Mesendoderm (in vitro differentiated cells): ENCODE data around the gene SDCCAG8.
"Not testable (repeated sequence)": the region's sequence is repeated elsewhere in the genome, so short reads cannot be mapped to it uniquely, and the experiment has no call there.

Experiments
- DNase-seq: peaks from one replicate; pipeline ENCODE4 v3.0.0; 2013
- H2AK5ac ChIP-seq: 2 replicates; pipeline ENCODE4 v1.6.1; 2013; ENCODE audit warnings: low read length, inconsistent platforms
- H2BK120ac ChIP-seq: 2 replicates; pipeline ENCODE4 v1.6.1; 2013; ENCODE audit warnings: low read depth, mild to moderate bottlenecking, low read length, moderate library complexity, mixed read lengths
- H2BK15ac ChIP-seq: replicated peaks from 2 replicates; pipeline ENCODE4 v1.6.1; 2013; ENCODE audit warnings: low read depth, mild to moderate bottlenecking, moderate library complexity
- H2BK5ac ChIP-seq: 2 replicates; pipeline ENCODE4 v1.6.1; 2013; ENCODE audit warnings: low read length, inconsistent platforms
- H3K18ac ChIP-seq: 2 replicates; pipeline ENCODE4 v1.6.1; 2013; ENCODE audit warnings: mild to moderate bottlenecking, low read length, mixed read lengths
- H3K23ac ChIP-seq: one replicate; pipeline ENCODE4 v1.6.1; 2013; ENCODE audit warnings: low read length
- H3K27ac ChIP-seq: 2 replicates; pipeline ENCODE4 v1.5.1; 2013; ENCODE audit warnings: low read depth, mild to moderate bottlenecking, inconsistent platforms, low read length, moderate library complexity
- H3K27me3 ChIP-seq: 2 replicates; pipeline ENCODE4 v1.6.1; 2013; ENCODE audit warnings: low read length, control low read depth, mild to moderate bottlenecking, inconsistent platforms; ENCODE audit not compliant: insufficient read depth, poor library complexity
- H3K36me3 ChIP-seq: 2 replicates; pipeline ENCODE4 v1.6.1; 2013; ENCODE audit warnings: low read length, inconsistent platforms; ENCODE audit not compliant: control insufficient read depth, insufficient read depth
- H3K4ac ChIP-seq: one replicate; pipeline ENCODE4 v1.6.1; 2013; ENCODE audit warnings: low read depth, mild to moderate bottlenecking, low read length, moderate library complexity
- H3K4me1 ChIP-seq: 2 replicates; pipeline ENCODE4 v1.6.1; 2013; ENCODE audit warnings: low read depth, low read length, inconsistent platforms; ENCODE audit not compliant: control insufficient read depth
- H3K4me2 ChIP-seq: 2 replicates; pipeline ENCODE4 v1.6.1; 2013; ENCODE audit warnings: low read length
- H3K4me3 ChIP-seq: 2 replicates; pipeline ENCODE4 v1.5.1; 2013; ENCODE audit warnings: mild to moderate bottlenecking, low read length
- H3K56ac ChIP-seq: one replicate; pipeline ENCODE4 v1.6.1; 2013; ENCODE audit warnings: low read length
- H3K79me1 ChIP-seq: 2 replicates; pipeline ENCODE4 v1.6.1; 2013; ENCODE audit warnings: low read length, inconsistent platforms
- H3K79me2 ChIP-seq: 2 replicates; pipeline ENCODE4 v1.6.1; 2013; ENCODE audit warnings: mild to moderate bottlenecking, low read length; ENCODE audit not compliant: control insufficient read depth, insufficient read depth
- H3K9ac ChIP-seq: 2 replicates; pipeline ENCODE4 v1.6.1; 2013; ENCODE audit warnings: low read length, inconsistent platforms
- H4K5ac ChIP-seq: one replicate; pipeline ENCODE4 v1.6.1; 2013; ENCODE audit warnings: low read length
- H4K8ac ChIP-seq: one replicate; pipeline ENCODE4 v1.6.1; 2013; ENCODE audit warnings: low read depth, mild to moderate bottlenecking, control low read depth, low read length, moderate library complexity
- WGBS: extraction: QIAGEN DNeasy Blood & Tissue Kit; methylation state at CpG from one replicate; pipeline ENCODE4 v1.1.7; 2013; ENCODE audit warnings: low lambda C conversion rate, missing lambda C conversion rate; ENCODE audit not compliant: insufficient coverage; ENCODE audit errors: extremely low coverage; 5-methylcytosine and 5-hydroxymethylcytosine counted together

The SDCCAG8 gene

DNA sequence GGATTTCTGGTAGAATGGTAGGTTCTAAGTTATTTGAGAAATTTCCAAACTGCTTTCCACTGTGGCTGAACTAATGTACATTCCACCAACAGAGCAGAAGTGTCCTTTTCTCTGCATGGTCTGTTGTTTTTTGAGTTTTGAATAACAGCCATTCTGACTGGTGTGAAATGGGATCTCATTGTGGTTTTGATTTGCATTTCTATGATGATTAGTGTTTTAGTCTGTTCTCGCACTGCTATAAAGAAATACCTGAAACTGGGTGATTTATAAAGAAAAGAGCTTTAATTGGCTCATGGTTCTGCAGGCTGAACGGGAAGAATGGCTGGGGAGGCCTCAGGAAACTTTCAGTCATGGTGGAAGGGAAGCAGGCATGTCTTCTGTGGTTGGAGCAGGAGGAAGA, 80.3 kb downstream of the SDCCAG8 start:
- no CpG with 5 or more reads among the region's 2 CpGs for WGBS
- H4K5ac ChIP-seq, result no peak overlapping the region
- no peak overlapping the region for H3K56ac ChIP-seq
- H3K27ac ChIP-seq, result no peak overlapping the region
- H2AK5ac ChIP-seq, result no peak overlapping the region
- no peak overlapping the region for H4K8ac ChIP-seq
- H3K18ac ChIP-seq, result no peak overlapping the region
- no peak overlapping the region for H2BK5ac ChIP-seq
- no peaks in the 10 kb centered on the region for H3K4me1 ChIP-seq
- no peak overlapping the region for H3K23ac ChIP-seq
- H3K9ac ChIP-seq, result no peak overlapping the region
- no peak overlapping the region for H3K4me3 ChIP-seq
- H3K79me1 ChIP-seq, result no peaks in the 10 kb centered on the region
- H3K36me3 ChIP-seq, result no peaks in the 10 kb centered on the region
- H2BK120ac ChIP-seq, result no peak overlapping the region
- no peak overlapping the region for H3K4ac ChIP-seq
- DNase-seq, result no peak
- no peak overlapping the region for H2BK15ac ChIP-seq
- no peaks in the 10 kb centered on the region for H3K27me3 ChIP-seq
- no peaks in the 10 kb centered on the region for H3K79me2 ChIP-seq
- no peak overlapping the region for H3K4me2 ChIP-seq

DNA sequence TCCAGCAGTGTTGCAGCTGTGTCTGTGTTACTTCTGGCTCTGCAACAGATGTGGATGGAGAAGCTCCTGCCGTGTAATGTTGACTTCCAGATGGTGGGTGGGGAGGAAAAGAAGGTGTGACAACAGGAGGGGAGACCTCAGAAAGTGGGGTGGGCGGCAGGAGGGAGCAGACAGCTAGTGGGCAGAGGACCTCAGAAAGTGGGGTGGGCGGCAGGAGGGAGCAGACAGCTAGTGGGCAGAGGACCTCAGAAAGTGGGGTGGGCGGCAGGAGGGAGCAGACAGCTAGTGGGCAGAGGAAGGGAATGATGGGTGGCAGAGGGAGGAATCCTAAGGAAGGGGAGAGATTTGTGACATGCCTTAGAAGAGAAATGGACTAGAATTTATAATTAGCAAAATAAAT, 83.0 kb downstream of the SDCCAG8 start:
- not testable (repeated sequence) for H2BK120ac ChIP-seq, H3K9ac ChIP-seq, H4K8ac ChIP-seq, H2AK5ac ChIP-seq, H3K79me1 ChIP-seq, H3K79me2 ChIP-seq, H3K23ac ChIP-seq, H2BK15ac ChIP-seq, H3K27ac ChIP-seq, H3K56ac ChIP-seq, H3K36me3 ChIP-seq, H3K4me2 ChIP-seq, H2BK5ac ChIP-seq, H3K4ac ChIP-seq, H3K18ac ChIP-seq, H3K4me3 ChIP-seq, H4K5ac ChIP-seq, DNase-seq, H3K27me3 ChIP-seq, H3K4me1 ChIP-seq
- no CpG with 5 or more reads among the region's 4 CpGs for WGBS

DNA sequence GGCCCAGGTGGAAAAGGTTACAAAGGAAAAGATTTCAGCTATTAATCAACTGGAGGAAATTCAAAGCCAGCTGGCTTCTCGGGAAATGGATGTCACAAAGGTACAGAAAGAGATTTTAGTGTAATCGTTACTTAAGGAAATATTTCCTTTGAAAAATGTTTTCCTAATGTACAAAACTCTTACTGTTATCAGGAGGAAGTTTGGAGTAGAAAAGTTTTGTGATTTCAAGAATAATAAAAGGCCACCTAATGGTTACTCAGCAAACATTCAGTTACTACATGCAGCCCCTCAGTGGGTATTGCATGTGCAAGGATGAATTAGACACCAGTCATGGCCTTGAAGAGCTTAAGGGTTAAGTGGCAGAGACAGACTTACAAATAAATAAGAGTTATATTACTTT, 85.2 kb downstream of the SDCCAG8 start:
- Histone ChIP-seq H3K36me3 (no peaks in the 10 kb centered on the region), H3K4me1 (no peaks in the 10 kb centered on the region), H2BK5ac (no peak overlapping the region), H3K4me3 (no peak overlapping the region), H2AK5ac (no peak overlapping the region), H3K18ac (no peak overlapping the region), H2BK120ac (no peak overlapping the region), H3K9ac (no peak overlapping the region), H3K4ac (no peak overlapping the region), H2BK15ac (no peak overlapping the region), H3K56ac (no peak overlapping the region), H4K8ac (no peak overlapping the region), H3K4me2 (no peak overlapping the region), H3K27ac (no peak overlapping the region), H3K23ac (no peak overlapping the region), H4K5ac (no peak overlapping the region), H3K79me2 (no peaks in the 10 kb centered on the region), H3K79me1 (no peaks in the 10 kb centered on the region), H3K27me3 (no peaks in the 10 kb centered on the region)
- WGBS, result no CpG with 5 or more reads among the region's 2 CpGs
- DNase-seq, result no peak

DNA sequence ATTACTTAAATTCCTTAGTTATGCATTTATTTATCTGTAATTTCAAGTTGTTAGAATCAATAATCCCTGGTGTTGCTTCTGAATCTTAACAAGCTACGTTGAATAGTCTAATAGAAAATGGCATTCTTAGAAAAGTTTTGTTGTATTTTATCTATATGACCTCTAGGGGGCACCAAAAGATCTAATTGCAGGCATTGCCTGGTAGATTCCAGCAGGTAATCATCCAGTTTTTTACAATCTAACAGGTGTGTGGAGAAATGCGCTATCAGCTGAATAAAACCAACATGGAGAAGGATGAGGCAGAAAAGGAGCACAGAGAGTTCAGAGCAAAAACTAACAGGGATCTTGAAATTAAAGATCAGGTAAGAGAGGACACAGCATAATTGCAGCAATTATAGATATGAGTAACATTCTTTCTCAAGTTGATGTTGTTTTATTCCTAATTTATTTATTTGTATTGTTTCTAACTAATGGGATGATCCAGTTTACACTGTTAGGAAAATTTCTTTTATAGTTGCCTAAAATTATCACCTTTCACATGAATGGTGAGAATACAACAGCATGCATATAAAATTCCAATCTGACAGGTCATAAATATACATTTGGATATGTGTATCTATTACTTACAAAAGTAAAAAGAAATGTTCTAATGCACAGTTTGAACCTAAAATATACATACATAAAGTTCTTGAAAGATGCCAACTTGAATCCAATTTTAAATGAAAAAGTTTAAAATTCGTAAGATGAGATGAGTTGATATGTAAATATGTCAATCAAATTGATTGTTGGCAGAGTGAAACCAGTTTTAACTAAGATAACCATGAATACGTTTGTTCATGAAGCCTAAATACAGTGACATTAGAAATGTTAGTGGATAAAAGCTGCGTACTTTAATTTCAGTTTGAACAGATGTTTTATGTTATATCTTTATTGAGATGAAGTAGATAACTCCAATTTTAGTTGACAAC, 88.4 kb downstream of the SDCCAG8 start:
- no peak overlapping the region for H3K4ac ChIP-seq
- no peaks in the 10 kb centered on the region for H3K79me2 ChIP-seq
- no peak overlapping the region for H3K27ac ChIP-seq
- H2BK15ac ChIP-seq, result no peak overlapping the region
- no peaks in the 10 kb centered on the region for H3K4me1 ChIP-seq
- H2AK5ac ChIP-seq, result no peak overlapping the region
- no peak overlapping the region for H2BK120ac ChIP-seq
- H3K56ac ChIP-seq, result no peak overlapping the region
- H3K9ac ChIP-seq, result no peak overlapping the region
- no peak overlapping the region for H3K4me2 ChIP-seq
- H4K8ac ChIP-seq, result no peak overlapping the region
- no peaks in the 10 kb centered on the region for H3K36me3 ChIP-seq
- no peak overlapping the region for H4K5ac ChIP-seq
- peak; percentile 49 for DNase-seq
- H3K4me3 ChIP-seq, result no peak overlapping the region
- 100% methylated on average over 2 of the region's 5 CpGs for WGBS
- H3K18ac ChIP-seq, result no peak overlapping the region
- H3K79me1 ChIP-seq, result no peaks in the 10 kb centered on the region
- H2BK5ac ChIP-seq, result no peak overlapping the region
- no peaks in the 10 kb centered on the region for H3K27me3 ChIP-seq
- no peak overlapping the region for H3K23ac ChIP-seq

DNA sequence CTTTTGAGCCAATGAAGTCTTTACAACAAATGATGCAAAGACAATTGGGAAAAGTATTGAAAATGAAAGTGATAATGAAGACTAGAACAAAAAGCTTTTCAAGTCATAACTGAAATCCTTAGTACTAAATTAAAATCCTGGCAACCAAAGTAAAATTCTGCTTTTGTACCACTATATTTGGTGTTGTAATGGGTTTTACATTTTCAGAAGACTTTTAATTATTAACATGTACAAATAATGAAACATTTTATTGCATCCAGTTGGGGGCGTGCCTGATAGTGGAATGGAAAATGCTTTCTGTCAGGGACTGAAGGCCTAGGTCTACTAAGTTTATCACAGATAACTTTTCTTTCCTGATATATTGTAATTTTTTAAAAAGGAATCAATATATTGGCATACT, 89.4 kb downstream of the SDCCAG8 start:
- Histone ChIP-seq H2BK15ac (no peak overlapping the region), H3K4me1 (no peaks in the 10 kb centered on the region), H3K18ac (no peak overlapping the region), H2BK120ac (no peak overlapping the region), H2BK5ac (no peak overlapping the region), H3K4ac (no peak overlapping the region), H2AK5ac (no peak overlapping the region), H3K9ac (no peak overlapping the region), H3K27ac (no peak overlapping the region), H4K8ac (no peak overlapping the region), H3K4me3 (no peak overlapping the region), H3K79me1 (no peaks in the 10 kb centered on the region), H3K36me3 (no peaks in the 10 kb centered on the region), H4K5ac (no peak overlapping the region), H3K4me2 (no peak overlapping the region), H3K27me3 (no peaks in the 10 kb centered on the region), H3K56ac (no peak overlapping the region), H3K79me2 (no peaks in the 10 kb centered on the region), H3K23ac (no peak overlapping the region)
- no CpG with 5 or more reads among the region's 1 CpG for WGBS
- no peak for DNase-seq

DNA sequence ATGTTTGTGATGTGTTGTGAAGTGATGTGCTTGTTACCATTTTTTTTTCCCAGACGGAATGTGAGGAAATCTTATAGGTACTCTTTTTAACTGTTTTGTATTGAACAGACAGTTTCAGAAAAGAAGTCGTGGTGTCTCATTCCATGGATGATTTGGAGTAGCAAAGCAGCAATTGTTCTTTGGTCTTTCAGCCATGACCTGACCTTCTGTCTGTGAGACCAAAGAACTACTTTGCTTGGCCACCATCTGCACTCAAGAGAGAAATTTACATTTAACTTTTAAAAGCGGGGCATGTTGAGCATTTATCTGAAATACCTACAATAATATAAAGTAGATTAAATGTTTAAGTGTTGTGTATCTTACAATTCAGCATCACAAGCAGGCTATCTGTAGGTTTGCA, 90.2 kb downstream of the SDCCAG8 start:
- no peaks in the 10 kb centered on the region for H3K36me3 ChIP-seq
- H3K4me3 ChIP-seq, result no peak overlapping the region
- no peak overlapping the region for H3K4ac ChIP-seq
- no peaks in the 10 kb centered on the region for H3K27me3 ChIP-seq
- no peaks in the 10 kb centered on the region for H3K79me1 ChIP-seq
- no peaks in the 10 kb centered on the region for H3K79me2 ChIP-seq
- no peak for DNase-seq
- no peak overlapping the region for H2BK15ac ChIP-seq
- no peak overlapping the region for H4K8ac ChIP-seq
- H3K4me2 ChIP-seq, result no peak overlapping the region
- H2BK5ac ChIP-seq, result no peak overlapping the region
- H3K18ac ChIP-seq, result no peak overlapping the region
- H2BK120ac ChIP-seq, result no peak overlapping the region
- WGBS, result no CpG with 5 or more reads among the region's 3 CpGs
- no peak overlapping the region for H3K27ac ChIP-seq
- no peak overlapping the region for H2AK5ac ChIP-seq
- no peak overlapping the region for H3K9ac ChIP-seq
- no peak overlapping the region for H3K23ac ChIP-seq
- H4K5ac ChIP-seq, result no peak overlapping the region
- H3K4me1 ChIP-seq, result no peaks in the 10 kb centered on the region
- no peak overlapping the region for H3K56ac ChIP-seq
